ENCODE data around the gene PLPP2.

- TF ChIP-seq CTCF (IDR thresholded peaks at IDR 0.05; ENCODE audit: borderline replicate concordance, extremely low read depth, low read length, poor library complexity, severe bottlenecking) (no peak), EZH2 (IDR thresholded peaks at IDR 0.05; ENCODE audit: borderline replicate concordance, low read depth, low read length, severe bottlenecking) (no peak)
Observed at GRCh38 chr19:318509-318774, 27.2 kb upstream of the PLPP2 start.

Data from DND-41 (cell line).